ENCODE measurements around the gene GDF15.

- TF ChIP-seq POLR2A (IDR thresholded peaks at IDR 0.05) = no peak
- TF ChIP-seq, protein P1, sequence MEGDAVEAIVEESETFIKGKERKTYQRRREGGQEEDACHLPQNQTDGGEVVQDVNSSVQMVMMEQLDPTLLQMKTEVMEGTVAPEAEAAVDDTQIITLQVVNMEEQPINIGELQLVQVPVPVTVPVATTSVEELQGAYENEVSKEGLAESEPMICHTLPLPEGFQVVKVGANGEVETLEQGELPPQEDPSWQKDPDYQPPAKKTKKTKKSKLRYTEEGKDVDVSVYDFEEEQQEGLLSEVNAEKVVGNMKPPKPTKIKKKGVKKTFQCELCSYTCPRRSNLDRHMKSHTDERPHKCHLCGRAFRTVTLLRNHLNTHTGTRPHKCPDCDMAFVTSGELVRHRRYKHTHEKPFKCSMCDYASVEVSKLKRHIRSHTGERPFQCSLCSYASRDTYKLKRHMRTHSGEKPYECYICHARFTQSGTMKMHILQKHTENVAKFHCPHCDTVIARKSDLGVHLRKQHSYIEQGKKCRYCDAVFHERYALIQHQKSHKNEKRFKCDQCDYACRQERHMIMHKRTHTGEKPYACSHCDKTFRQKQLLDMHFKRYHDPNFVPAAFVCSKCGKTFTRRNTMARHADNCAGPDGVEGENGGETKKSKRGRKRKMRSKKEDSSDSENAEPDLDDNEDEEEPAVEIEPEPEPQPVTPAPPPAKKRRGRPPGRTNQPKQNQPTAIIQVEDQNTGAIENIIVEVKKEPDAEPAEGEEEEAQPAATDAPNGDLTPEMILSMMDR (IDR thresholded peaks at IDR 0.05) = no peak
Measured at GRCh38 chr19:18379803-18380747, 5.9 kb upstream of the GDF15 start.
